ENCODE results near the gene PGLYRP1.

The PGLYRP1 gene, protein sequence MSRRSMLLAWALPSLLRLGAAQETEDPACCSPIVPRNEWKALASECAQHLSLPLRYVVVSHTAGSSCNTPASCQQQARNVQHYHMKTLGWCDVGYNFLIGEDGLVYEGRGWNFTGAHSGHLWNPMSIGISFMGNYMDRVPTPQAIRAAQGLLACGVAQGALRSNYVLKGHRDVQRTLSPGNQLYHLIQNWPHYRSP

GRCh38 chr19:46022431-46023310, at the start of gene PGLYRP1:
Gene PGLYRP1 (minus strand): TSS chr19:46023053. CDS start chr19:46023021, 32 bp downstream.
- Mint-ChIP-seq H3K4me3 (no peak within 1 kb of the TSS), H3K9me3 (peaks cover 5% of the 10 kb centered on the region), H3K27ac (no peak within 1 kb of the TSS), H3K27me3 (ENCODE audit: low read depth) (peaks cover 34% of the 10 kb centered on the region), H3K4me1 (ENCODE audit: low read depth) (peaks cover 14% of the 10 kb centered on the region), H3K36me3 (ENCODE audit: low read depth) (peaks cover 3% of the 10 kb centered on the region)
- no peak for DNase-seq (ENCODE audit: low spot score)

GRCh38 chr19:46069806-46070341, 47.0 kb upstream of the PGLYRP1 start:
- Mint-ChIP-seq H3K4me3 (no peak overlapping the region), H3K9me3 (no peaks in the 10 kb centered on the region), H3K27ac (no peak overlapping the region), H3K27me3 (ENCODE audit: low read depth) (peaks cover 70% of the 10 kb centered on the region), H3K4me1 (ENCODE audit: low read depth) (peaks cover 1% of the 10 kb centered on the region), H3K36me3 (ENCODE audit: low read depth) (no peaks in the 10 kb centered on the region)
- no peak for DNase-seq (ENCODE audit: low spot score)

DNA sequence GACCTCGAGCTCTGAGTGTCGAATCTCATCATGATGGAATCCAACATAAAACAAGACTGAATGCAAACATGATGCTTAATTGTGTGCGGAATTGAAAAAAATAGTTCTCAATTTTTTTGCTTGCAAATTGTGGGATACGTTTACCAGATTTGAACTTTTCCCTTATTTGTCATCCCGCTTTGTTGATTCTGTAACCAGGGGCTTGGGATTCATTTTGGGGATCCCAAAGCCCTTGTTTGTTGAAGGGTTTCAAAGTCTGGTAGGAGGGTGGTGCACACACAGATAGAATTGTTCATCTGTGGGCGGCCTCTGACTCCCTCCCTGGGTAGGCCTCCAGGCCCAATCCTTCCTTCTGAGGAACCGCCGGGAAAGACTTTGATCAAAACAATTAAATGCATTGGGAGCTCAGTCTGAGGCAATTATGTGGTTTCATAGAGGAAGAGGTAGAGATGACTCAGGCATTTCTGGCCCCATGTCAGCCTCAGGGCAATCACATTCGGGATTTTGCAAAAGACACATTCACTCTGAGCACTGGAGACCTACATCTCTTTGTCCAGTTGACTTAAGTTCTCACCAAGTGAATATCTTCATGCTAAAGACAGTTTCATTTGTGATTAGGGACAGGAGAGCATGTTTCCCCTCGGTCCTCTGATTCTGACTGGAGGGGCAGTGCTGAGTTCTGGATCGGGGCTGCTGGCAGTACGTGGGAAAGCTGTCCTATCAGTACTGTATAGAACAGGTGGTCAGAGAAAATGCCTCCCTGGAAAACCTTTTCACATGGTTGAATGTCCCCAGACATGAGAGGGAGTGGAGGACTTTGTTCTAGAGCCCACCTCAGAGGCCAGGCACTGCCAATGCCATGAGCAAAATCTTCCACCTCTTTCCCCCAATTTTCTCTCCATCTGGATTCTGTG, 45.7 kb upstream of the PGLYRP1 start:
- no peaks in the 10 kb centered on the region for H3K9me3 Mint-ChIP-seq
- H3K4me3 Mint-ChIP-seq, result no peak overlapping the region
- peaks cover 68% of the 10 kb centered on the region for H3K27me3 Mint-ChIP-seq (ENCODE audit: low read depth)
- DNase-seq (ENCODE audit: low spot score), result no peak
- no peak overlapping the region for H3K27ac Mint-ChIP-seq
- H3K4me1 Mint-ChIP-seq (ENCODE audit: low read depth), result peaks cover 1% of the 10 kb centered on the region
- no peaks in the 10 kb centered on the region for H3K36me3 Mint-ChIP-seq (ENCODE audit: low read depth)

GRCh38 chr19:46067691-46068090, 44.8 kb upstream of the PGLYRP1 start:
- Mint-ChIP-seq H3K4me1 (ENCODE audit: low read depth) (peaks cover 1% of the 10 kb centered on the region), H3K27ac (no peak overlapping the region), H3K27me3 (ENCODE audit: low read depth) (peaks cover 66% of the 10 kb centered on the region), H3K9me3 (no peaks in the 10 kb centered on the region), H3K36me3 (ENCODE audit: low read depth) (no peaks in the 10 kb centered on the region), H3K4me3 (no peak overlapping the region)
- DNase-seq (ENCODE audit: low spot score), result no peak

- Mint-ChIP-seq H3K27ac (no peak overlapping the region), H3K27me3 (ENCODE audit: low read depth) (peaks cover 67% of the 10 kb centered on the region), H3K4me1 (ENCODE audit: low read depth) (peaks cover 1% of the 10 kb centered on the region), H3K4me3 (no peak overlapping the region), H3K9me3 (no peaks in the 10 kb centered on the region), H3K36me3 (ENCODE audit: low read depth) (no peaks in the 10 kb centered on the region)
- no peak for DNase-seq (ENCODE audit: low spot score)
Measured at GRCh38 chr19:46066471-46066870, 43.6 kb upstream of the PGLYRP1 start.

- Mint-ChIP-seq H3K27me3 (ENCODE audit: low read depth) (peaks cover 58% of the 10 kb centered on the region), H3K4me1 (ENCODE audit: low read depth) (peaks cover 1% of the 10 kb centered on the region), H3K9me3 (peaks cover 5% of the 10 kb centered on the region), H3K36me3 (ENCODE audit: low read depth) (no peaks in the 10 kb centered on the region), H3K4me3 (no peak overlapping the region), H3K27ac (no peak overlapping the region)
- no peak for DNase-seq (ENCODE audit: low spot score)
Measured at GRCh38 chr19:46065486-46066071, 42.7 kb upstream of the PGLYRP1 start.

DNA sequence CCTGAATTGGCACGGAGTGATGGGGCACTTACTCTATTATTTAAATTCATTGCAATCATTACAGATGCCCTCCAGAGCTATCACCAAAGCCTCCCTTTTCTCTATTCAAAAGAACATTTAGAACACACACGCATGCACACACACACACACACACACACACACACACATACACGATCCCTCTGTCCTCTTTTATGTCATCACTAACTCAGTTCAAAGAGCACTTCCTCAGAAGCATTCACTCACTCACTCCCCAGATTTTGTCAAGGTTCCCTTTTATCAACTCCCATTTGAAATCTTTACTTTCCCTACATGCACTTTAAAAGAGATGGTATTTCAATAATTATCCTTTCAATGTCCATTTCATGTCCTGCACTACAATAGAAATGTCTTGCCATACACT, 40.3 kb upstream of the PGLYRP1 start:
- H3K27ac Mint-ChIP-seq, result no peak overlapping the region
- H3K27me3 Mint-ChIP-seq (ENCODE audit: low read depth), result peaks cover 46% of the 10 kb centered on the region
- no peak for DNase-seq (ENCODE audit: low spot score)
- no peak overlapping the region for H3K4me3 Mint-ChIP-seq
- H3K36me3 Mint-ChIP-seq (ENCODE audit: low read depth), result no peaks in the 10 kb centered on the region
- H3K9me3 Mint-ChIP-seq, result peaks cover 19% of the 10 kb centered on the region
- H3K4me1 Mint-ChIP-seq (ENCODE audit: low read depth), result no peaks in the 10 kb centered on the region

DNA sequence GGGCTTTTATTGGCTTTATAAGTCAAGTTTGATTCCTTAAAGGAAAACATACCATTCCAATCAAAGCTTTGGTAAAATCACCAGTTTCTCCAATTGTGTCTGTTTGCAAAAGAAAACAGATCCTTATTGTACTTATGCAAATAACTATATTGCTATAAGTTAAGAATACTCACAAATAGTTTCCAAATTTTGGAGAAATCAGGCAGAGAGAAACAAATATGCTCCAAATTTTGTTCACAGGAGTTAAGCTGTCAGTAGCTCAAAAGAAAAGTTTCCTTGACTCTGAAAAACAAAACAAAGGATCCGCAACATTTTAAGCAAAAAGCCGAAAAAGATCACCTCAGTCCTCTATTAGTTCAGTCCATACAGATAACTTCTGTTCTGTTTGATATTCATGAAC, 37.2 kb upstream of the PGLYRP1 start:
- no peak for DNase-seq (ENCODE audit: low spot score)
- Mint-ChIP-seq H3K4me3 (no peak overlapping the region), H3K36me3 (ENCODE audit: low read depth) (no peaks in the 10 kb centered on the region), H3K9me3 (peaks cover 19% of the 10 kb centered on the region), H3K27me3 (ENCODE audit: low read depth) (peaks cover 23% of the 10 kb centered on the region), H3K4me1 (ENCODE audit: low read depth) (no peaks in the 10 kb centered on the region), H3K27ac (no peak overlapping the region)

GRCh38 chr19:46058778-46059177, 35.9 kb upstream of the PGLYRP1 start:
- no peak for DNase-seq (ENCODE audit: low spot score)
- Mint-ChIP-seq H3K27ac (no peak overlapping the region), H3K27me3 (ENCODE audit: low read depth) (peaks cover 20% of the 10 kb centered on the region), H3K9me3 (peaks cover 19% of the 10 kb centered on the region), H3K36me3 (ENCODE audit: low read depth) (no peaks in the 10 kb centered on the region), H3K4me3 (no peak overlapping the region), H3K4me1 (ENCODE audit: low read depth) (no peaks in the 10 kb centered on the region)

- Mint-ChIP-seq H3K27me3 (ENCODE audit: low read depth) (peaks cover 23% of the 10 kb centered on the region), H3K4me3 (no peak overlapping the region), H3K4me1 (ENCODE audit: low read depth) (no peaks in the 10 kb centered on the region), H3K9me3 (peaks cover 19% of the 10 kb centered on the region), H3K36me3 (ENCODE audit: low read depth) (no peaks in the 10 kb centered on the region), H3K27ac (no peak overlapping the region)
- DNase-seq (ENCODE audit: low spot score), result no peak
Measured at GRCh38 chr19:46056536-46056935, 33.7 kb upstream of the PGLYRP1 start.

GRCh38 chr19:46052896-46053295, 30.0 kb upstream of the PGLYRP1 start:
- Mint-ChIP-seq H3K27me3 (ENCODE audit: low read depth) (peaks cover 31% of the 10 kb centered on the region), H3K27ac (no peak overlapping the region), H3K4me1 (ENCODE audit: low read depth) (no peaks in the 10 kb centered on the region)

DNA sequence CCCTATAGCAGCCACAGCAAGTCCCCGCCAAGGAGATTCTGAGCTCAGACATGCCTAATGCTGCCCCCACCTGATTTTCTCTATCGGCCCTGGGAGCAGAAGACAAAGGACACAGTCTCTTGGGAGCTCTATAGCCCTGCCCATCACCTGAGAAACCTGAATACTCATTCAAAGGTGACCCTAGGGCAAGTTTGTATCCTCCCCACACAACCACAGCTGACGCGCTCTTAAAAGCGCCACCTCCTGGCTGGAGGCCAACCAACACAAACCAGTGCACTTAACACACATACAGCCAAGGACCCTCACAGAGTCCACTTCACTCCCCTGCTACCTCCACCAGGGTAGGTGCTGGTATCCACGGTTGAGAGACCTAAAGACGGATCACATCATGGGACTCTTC, 26.7 kb upstream of the PGLYRP1 start:
- Mint-ChIP-seq H3K36me3 (ENCODE audit: low read depth) (no peaks in the 10 kb centered on the region), H3K4me1 (ENCODE audit: low read depth) (no peaks in the 10 kb centered on the region), H3K27ac (no peak overlapping the region), H3K4me3 (no peak overlapping the region), H3K27me3 (ENCODE audit: low read depth) (peaks cover 51% of the 10 kb centered on the region), H3K9me3 (no peaks in the 10 kb centered on the region)
- DNase-seq (ENCODE audit: low spot score), result no peak

More at GRCh38 chr19:46052896-46053295, 30.0 kb upstream of the PGLYRP1 start:
- Mint-ChIP-seq H3K9me3 (no peaks in the 10 kb centered on the region), H3K4me3 (no peak overlapping the region), H3K36me3 (ENCODE audit: low read depth) (no peaks in the 10 kb centered on the region)
- no peak for DNase-seq (ENCODE audit: low spot score)

DNA sequence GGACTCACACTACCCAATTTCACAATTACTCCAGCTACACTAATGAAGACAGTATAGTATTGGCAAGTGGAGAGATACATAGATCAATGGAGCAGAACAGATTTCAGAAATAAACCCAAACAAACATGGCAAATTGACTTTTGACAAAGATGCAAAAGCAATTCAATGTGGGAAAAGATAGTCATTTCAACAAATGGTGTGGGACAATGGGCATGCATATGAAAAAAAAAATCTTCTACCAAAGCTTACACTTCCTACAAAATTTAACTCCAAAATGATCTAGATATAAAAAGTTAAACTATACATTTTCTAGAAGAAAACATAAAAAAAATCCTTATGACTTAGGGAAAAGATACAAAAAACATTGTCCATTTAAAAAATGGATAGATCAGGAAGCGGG, 20.7 kb upstream of the PGLYRP1 start:
- no peak for DNase-seq (ENCODE audit: low spot score)
- H3K27me3 Mint-ChIP-seq (ENCODE audit: low read depth), result peaks cover 44% of the 10 kb centered on the region
- H3K4me1 Mint-ChIP-seq (ENCODE audit: low read depth), result no peaks in the 10 kb centered on the region
- no peak overlapping the region for H3K27ac Mint-ChIP-seq
- H3K36me3 Mint-ChIP-seq (ENCODE audit: low read depth), result no peaks in the 10 kb centered on the region
- no peak overlapping the region for H3K4me3 Mint-ChIP-seq
- H3K9me3 Mint-ChIP-seq, result no peaks in the 10 kb centered on the region

All from T-helper 2 cell treated with Interferon-gamma antibody and Interleukin-4, amounts not matched to agents 5 μg/mL and 100 μg/mL, for 36 hours (primary cell).